ENCODE measurements around the gene MICAL2. TPM values are rescaled to one million over a fixed set of nuclear protein-coding genes. Genes with fewer than 3 reads are reported as not detected.

Gene MICAL2
- total RNA-seq, 1 donor from 2014 or later = 4.4 TPM

DNA sequence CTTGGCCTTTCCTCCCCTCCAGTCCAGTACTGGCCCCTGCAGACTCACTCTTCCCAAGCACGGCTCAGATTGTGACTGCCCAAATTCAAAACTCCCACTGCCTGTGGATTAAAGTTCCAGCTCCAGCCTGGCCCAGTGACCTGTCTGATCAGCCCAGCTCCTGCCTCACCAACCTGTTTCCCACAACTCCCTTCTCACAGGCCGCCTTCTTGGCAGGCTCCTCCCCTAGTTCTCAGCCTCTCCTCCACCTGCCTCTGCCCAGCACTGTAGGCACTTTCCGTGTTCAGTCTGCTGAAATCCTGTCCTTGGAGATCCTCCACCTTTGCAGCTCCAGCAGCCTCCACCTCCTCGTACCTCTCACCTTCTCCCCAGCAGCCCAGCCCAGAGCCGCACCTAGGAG, 68.6 kb downstream of the MICAL2 start:
- Mint-ChIP-seq H3K36me3 (ENCODE audit: unreplicated experiment) (no peaks in the 10 kb centered on the region), H3K27me3 (ENCODE audit: unreplicated experiment) (no peaks in the 10 kb centered on the region), H3K9me3 (ENCODE audit: unreplicated experiment) (no peaks in the 10 kb centered on the region), H3K4me3 (ENCODE audit: unreplicated experiment) (peak overlapping the region; percentile 8), H3K27ac (ENCODE audit: unreplicated experiment) (peak overlapping the region; percentile 7), H3K4me1 (ENCODE audit: low read depth, unreplicated experiment) (peaks cover 15% of the 10 kb centered on the region)
- DNase-seq = no peak
- TF ChIP-seq, protein P1, sequence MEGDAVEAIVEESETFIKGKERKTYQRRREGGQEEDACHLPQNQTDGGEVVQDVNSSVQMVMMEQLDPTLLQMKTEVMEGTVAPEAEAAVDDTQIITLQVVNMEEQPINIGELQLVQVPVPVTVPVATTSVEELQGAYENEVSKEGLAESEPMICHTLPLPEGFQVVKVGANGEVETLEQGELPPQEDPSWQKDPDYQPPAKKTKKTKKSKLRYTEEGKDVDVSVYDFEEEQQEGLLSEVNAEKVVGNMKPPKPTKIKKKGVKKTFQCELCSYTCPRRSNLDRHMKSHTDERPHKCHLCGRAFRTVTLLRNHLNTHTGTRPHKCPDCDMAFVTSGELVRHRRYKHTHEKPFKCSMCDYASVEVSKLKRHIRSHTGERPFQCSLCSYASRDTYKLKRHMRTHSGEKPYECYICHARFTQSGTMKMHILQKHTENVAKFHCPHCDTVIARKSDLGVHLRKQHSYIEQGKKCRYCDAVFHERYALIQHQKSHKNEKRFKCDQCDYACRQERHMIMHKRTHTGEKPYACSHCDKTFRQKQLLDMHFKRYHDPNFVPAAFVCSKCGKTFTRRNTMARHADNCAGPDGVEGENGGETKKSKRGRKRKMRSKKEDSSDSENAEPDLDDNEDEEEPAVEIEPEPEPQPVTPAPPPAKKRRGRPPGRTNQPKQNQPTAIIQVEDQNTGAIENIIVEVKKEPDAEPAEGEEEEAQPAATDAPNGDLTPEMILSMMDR (IDR thresholded peaks at IDR 0.05; ENCODE audit: partially characterized antibody, unreplicated experiment) = no peak

DNA sequence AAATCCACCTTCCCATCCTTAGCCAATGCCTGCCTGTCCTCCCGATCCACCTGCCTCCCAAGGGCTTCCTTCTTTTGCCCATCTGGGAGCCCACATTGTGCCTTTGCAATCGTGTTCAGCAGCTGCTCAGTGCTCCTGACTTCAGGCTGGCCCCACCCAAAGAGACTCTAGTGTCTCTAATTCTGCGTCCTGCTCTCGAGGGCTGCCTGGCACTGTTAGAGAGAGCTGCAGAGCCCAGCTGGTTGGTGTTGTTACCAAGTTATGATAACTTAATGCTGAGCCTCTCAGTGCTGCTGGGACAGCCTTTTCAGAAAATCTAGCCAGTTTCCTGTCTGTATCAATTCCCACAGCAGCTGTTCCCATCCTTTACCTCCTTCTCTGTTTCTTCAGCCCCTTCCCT, 69.1 kb downstream of the MICAL2 start:
- Mint-ChIP-seq H3K36me3 (ENCODE audit: unreplicated experiment) (no peaks in the 10 kb centered on the region), H3K27me3 (ENCODE audit: unreplicated experiment) (no peaks in the 10 kb centered on the region), H3K4me3 (ENCODE audit: unreplicated experiment) (peak overlapping the region; percentile 16), H3K9me3 (ENCODE audit: unreplicated experiment) (no peaks in the 10 kb centered on the region), H3K27ac (ENCODE audit: unreplicated experiment) (peak overlapping the region; percentile 7), H3K4me1 (ENCODE audit: low read depth, unreplicated experiment) (peaks cover 15% of the 10 kb centered on the region)
- TF ChIP-seq, protein P1 (IDR thresholded peaks at IDR 0.05; ENCODE audit: partially characterized antibody, unreplicated experiment) = no peak
- DNase-seq = no peak

DNA sequence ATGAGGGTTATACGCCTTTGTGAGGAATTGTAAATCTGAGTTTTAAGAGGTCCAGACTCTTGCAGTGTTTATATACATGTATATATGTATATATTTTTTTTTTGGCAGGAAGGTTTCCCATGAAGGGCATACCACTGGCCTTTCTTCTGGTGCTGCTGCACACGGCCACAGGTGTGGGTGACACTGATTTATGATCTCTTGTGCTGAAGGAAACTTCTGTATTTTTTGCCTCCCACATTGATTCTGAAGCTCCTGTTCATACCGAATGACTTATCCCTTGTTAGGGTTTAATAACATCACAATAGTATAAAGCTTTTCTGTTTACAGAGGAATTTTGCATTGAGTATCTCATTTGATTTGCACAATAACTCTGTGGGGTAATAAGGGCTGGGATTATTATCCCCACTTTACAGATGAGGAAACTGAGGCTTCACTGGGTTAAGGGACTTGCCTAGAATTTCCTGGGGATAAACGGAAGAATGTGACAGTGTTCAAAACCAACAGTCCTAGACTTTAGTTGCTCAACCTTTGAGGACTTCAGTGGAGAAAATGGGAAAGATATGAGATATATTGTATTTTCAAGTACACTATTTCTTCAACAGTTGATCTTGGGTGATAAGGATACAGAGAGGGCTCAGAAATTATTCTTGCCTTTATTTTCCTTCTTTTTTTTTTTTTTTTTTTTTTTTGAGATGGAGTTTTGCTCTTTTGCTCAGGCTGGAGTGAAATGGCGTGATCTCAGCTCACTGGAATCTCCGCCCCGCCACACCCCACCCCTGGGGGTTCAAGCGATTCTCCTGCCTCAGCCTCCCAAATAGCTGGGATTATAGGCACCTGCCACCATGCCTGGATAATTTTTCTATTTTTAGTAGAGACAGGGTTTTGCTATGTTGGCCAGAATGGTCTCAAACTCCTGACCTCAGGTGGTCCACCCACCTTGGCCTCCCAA, 70.1 kb downstream of the MICAL2 start:
- peaks cover 15% of the 10 kb centered on the region for H3K4me1 Mint-ChIP-seq (ENCODE audit: low read depth, unreplicated experiment)

DNA sequence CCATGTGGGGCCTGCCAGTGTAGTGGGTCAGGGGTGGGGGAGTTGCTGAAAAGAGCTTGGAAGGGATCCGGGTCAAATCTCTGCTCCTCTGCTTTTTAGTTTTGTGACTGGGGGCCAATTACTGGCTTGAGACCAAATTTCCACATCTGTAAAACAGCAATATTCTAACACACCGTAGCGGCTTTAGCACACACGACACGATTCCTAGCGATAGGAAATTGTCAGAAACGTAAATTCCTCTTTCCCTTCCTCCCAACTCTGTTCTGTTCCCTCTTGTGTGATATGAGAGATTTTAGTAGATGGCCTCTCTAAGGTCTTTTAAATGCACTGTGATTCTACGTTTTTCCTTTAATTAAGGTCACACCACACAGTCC, 71.9 kb downstream of the MICAL2 start:
- no peak overlapping the region for H3K4me3 Mint-ChIP-seq (ENCODE audit: unreplicated experiment)
- H3K36me3 Mint-ChIP-seq (ENCODE audit: unreplicated experiment) = no peaks in the 10 kb centered on the region

More for the DNA sequence above, 70.1 kb downstream of the MICAL2 start:
- TF ChIP-seq, protein P1 (IDR thresholded peaks at IDR 0.05; ENCODE audit: partially characterized antibody, unreplicated experiment) = no peak
- no peak overlapping the region for H3K27ac Mint-ChIP-seq (ENCODE audit: unreplicated experiment)
- no peak overlapping the region for H3K4me3 Mint-ChIP-seq (ENCODE audit: unreplicated experiment)
- H3K27me3 Mint-ChIP-seq (ENCODE audit: unreplicated experiment) = peaks cover under 1% of the 10 kb centered on the region
- H3K36me3 Mint-ChIP-seq (ENCODE audit: unreplicated experiment) = no peaks in the 10 kb centered on the region
- no peak for DNase-seq
- no peaks in the 10 kb centered on the region for H3K9me3 Mint-ChIP-seq (ENCODE audit: unreplicated experiment)

More for the DNA sequence above, 71.9 kb downstream of the MICAL2 start:
- H3K27ac Mint-ChIP-seq (ENCODE audit: unreplicated experiment) = no peak overlapping the region
- H3K4me1 Mint-ChIP-seq (ENCODE audit: low read depth, unreplicated experiment) = peaks cover 22% of the 10 kb centered on the region
- DNase-seq = no peak
- no peaks in the 10 kb centered on the region for H3K9me3 Mint-ChIP-seq (ENCODE audit: unreplicated experiment)
- H3K27me3 Mint-ChIP-seq (ENCODE audit: unreplicated experiment) = peaks cover 2% of the 10 kb centered on the region
- TF ChIP-seq, protein P1 (IDR thresholded peaks at IDR 0.05; ENCODE audit: partially characterized antibody, unreplicated experiment) = no peak

All from glutamatergic neuron (in vitro differentiated cells).